ENCODE measurements around the gene TMEM52B. TPM values are rescaled to one million over a fixed set of nuclear protein-coding genes. Genes with fewer than 3 reads are reported as not detected.
"Not testable (repeated sequence)": the region's sequence is repeated elsewhere in the genome, so short reads cannot be mapped to it uniquely, and the experiment has no call there.

The TMEM52B gene
- total RNA-seq, 2 experiments from 2014 or later, result not detected

- H3K4me3 Mint-ChIP-seq, result no peak overlapping the region
- CTCF ChIA-PET, result interaction anchor here (1.0 to 1.3 kb wide), 3 partner anchors 22 to 39 kb away, joined by 4 to 8 read pairs (median 7); no protein-coding TSS in a partner anchor
- H3K36me3 Mint-ChIP-seq, result no peaks in the 10 kb centered on the region
- peaks cover 2% of the 10 kb centered on the region for H3K4me1 Mint-ChIP-seq (ENCODE audit: low read depth)
- H3K27me3 Mint-ChIP-seq, result peaks cover 13% of the 10 kb centered on the region
- POLR2A ChIA-PET, result no interaction called here
- no peak overlapping the region for H3K27ac Mint-ChIP-seq
- DNase-seq, result no peak
- intact Hi-C loops (cut with micrococcal nuclease), result loop anchor here (2.0 kb wide), 1 partner anchor 377 kb away; no protein-coding TSS in a partner anchor
- H3K9me3 Mint-ChIP-seq, result no peaks in the 10 kb centered on the region
These were observed 13.0 kb downstream of the TMEM52B start for GRCh38 chr12:10191865-10192264.

GRCh38 chr12:10194160-10194670 is 15.4 kb downstream of the TMEM52B start:
- Mint-ChIP-seq H3K9me3 (no peaks in the 10 kb centered on the region), H3K4me3 (no peak overlapping the region), H3K4me1 (ENCODE audit: low read depth) (peaks cover 2% of the 10 kb centered on the region), H3K27ac (no peak overlapping the region), H3K36me3 (no peaks in the 10 kb centered on the region), H3K27me3 (peaks cover 20% of the 10 kb centered on the region)
- no peak for DNase-seq
- intact Hi-C loops (cut with micrococcal nuclease), result no loop called here
- CTCF ChIA-PET, result interaction anchor here (0.9 to 4.7 kb wide), 2 partner anchors 41 to 259 kb away, joined by 3 to 20 read pairs; no protein-coding TSS in a partner anchor
- POLR2A ChIA-PET, result no interaction called here

GRCh38 chr12:10196210-10196609 is 17.4 kb downstream of the TMEM52B start:
- CTCF ChIA-PET, result interaction anchor here (4.7 kb wide), 1 partner anchor 43 kb away, joined by 20 read pairs; no protein-coding TSS in a partner anchor
- Mint-ChIP-seq H3K9me3 (no peaks in the 10 kb centered on the region), H3K36me3 (no peaks in the 10 kb centered on the region), H3K4me1 (ENCODE audit: low read depth) (peaks cover 2% of the 10 kb centered on the region), H3K27ac (no peak overlapping the region), H3K4me3 (no peak overlapping the region), H3K27me3 (peaks cover 19% of the 10 kb centered on the region)
- POLR2A ChIA-PET, result no interaction called here
- no peak for DNase-seq
- intact Hi-C loops (cut with micrococcal nuclease), result no loop called here

DNA sequence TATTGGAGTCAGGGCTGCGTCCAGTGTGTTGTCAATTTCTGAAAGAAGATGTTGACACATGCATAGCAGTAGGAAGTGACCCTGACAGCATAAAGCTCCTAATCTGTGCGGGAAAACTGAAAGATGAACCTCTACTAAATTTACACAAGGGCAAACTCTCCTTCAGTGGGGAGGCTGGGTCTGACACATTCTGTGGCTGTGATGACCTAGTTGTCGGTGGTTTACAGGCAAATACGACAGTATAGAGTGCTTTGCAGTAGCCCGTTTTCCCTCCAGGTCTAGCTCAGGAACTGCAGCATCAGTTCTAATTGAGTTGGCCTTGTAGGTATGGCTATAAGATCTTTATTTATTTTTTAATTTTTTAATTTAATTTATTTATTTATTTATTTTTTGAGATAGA is 19.0 kb downstream of the TMEM52B start:
- H3K4me3 Mint-ChIP-seq, result no peak overlapping the region
- DNase-seq, result no peak

DNA sequence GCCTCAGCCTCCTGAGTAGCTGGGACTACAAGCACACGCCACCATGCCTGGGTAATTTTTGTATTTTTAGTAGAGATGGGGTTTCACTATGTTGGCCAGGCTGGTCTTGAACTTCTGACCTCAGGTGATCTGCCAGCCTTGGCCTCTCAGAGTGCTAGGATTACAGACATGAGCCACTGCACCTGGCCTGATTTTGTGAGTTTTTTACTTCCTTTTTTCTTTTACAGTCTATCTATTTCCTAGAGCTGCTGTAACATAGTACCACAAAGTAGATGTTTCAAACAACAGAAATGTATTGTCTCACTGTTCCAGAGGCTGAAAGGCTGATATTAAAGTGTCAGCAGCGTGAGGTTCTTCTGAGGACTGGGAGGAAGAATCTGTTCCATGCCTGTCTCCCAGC is 25.7 kb downstream of the TMEM52B start:
- H3K36me3 Mint-ChIP-seq; DNase-seq; intact Hi-C loops (cut with micrococcal nuclease); CTCF ChIA-PET; H3K27ac Mint-ChIP-seq; H3K4me1 Mint-ChIP-seq (ENCODE audit: low read depth); POLR2A ChIA-PET; H3K27me3 Mint-ChIP-seq; H3K4me3 Mint-ChIP-seq; H3K9me3 Mint-ChIP-seq: not testable (repeated sequence)

More for the DNA sequence above, 19.0 kb downstream of the TMEM52B start:
- ChIA-PET CTCF (interaction anchor here (0.6 to 4.7 kb wide), 2 partner anchors 45 to 364 kb away, joined by 3 to 20 read pairs; no protein-coding TSS in a partner anchor), POLR2A (no interaction called here)
- H3K27ac Mint-ChIP-seq, result no peak overlapping the region
- intact Hi-C loops (cut with micrococcal nuclease), result no loop called here
- H3K36me3 Mint-ChIP-seq, result no peaks in the 10 kb centered on the region
- H3K9me3 Mint-ChIP-seq, result no peaks in the 10 kb centered on the region
- H3K27me3 Mint-ChIP-seq, result peaks cover 21% of the 10 kb centered on the region
- H3K4me1 Mint-ChIP-seq (ENCODE audit: low read depth), result peaks cover 2% of the 10 kb centered on the region

- intact Hi-C loops (cut with micrococcal nuclease), result no loop called here
- no peaks in the 10 kb centered on the region for H3K36me3 Mint-ChIP-seq
- peaks cover 6% of the 10 kb centered on the region for H3K27me3 Mint-ChIP-seq
- POLR2A ChIA-PET, result no interaction called here
- CTCF ChIA-PET, result no interaction called here
- H3K27ac Mint-ChIP-seq, result no peak overlapping the region
- DNase-seq, result no peak
- H3K4me1 Mint-ChIP-seq (ENCODE audit: low read depth), result no peaks in the 10 kb centered on the region
- no peaks in the 10 kb centered on the region for H3K9me3 Mint-ChIP-seq
- no peak overlapping the region for H3K4me3 Mint-ChIP-seq
These were observed 26.5 kb downstream of the TMEM52B start for GRCh38 chr12:10205220-10205807.

GRCh38 chr12:10207136-10207535 is 28.3 kb downstream of the TMEM52B start:
- Mint-ChIP-seq H3K27ac (no peak overlapping the region), H3K27me3 (peaks cover 2% of the 10 kb centered on the region), H3K4me3 (no peak overlapping the region), H3K4me1 (ENCODE audit: low read depth) (no peaks in the 10 kb centered on the region), H3K36me3 (no peaks in the 10 kb centered on the region), H3K9me3 (no peaks in the 10 kb centered on the region)
- no peak for DNase-seq
- intact Hi-C loops (cut with micrococcal nuclease), result no loop called here
- POLR2A ChIA-PET, result no interaction called here
- CTCF ChIA-PET, result no interaction called here

DNA sequence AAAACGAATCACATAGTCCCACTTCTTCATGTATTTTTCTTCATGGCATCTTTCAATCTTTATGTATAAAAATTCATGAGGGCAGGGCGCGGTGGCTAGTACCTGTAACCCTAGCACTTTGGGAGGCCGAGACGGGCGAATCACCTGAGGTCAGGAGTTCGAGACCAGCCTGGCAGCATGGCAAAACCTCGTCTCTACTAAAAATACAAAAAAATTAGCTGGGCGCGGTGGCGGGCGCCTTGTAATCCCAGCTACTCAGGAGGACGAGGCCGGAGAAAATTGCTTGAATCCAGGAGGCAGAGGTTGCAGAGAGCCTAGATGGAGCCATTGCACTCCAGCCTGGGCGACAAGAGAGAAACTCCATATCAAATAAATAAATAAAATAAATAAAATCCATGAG is 31.4 kb downstream of the TMEM52B start:
- H3K27me3 Mint-ChIP-seq, result no peaks in the 10 kb centered on the region
- ChIA-PET POLR2A (no interaction called here), CTCF (interaction anchor here (1.2 kb wide), 1 partner anchor 56 kb away, joined by 3 read pairs; no protein-coding TSS in a partner anchor)
- intact Hi-C loops (cut with micrococcal nuclease), result loop anchor here (5.0 to 10.0 kb wide), 3 partner anchors 265 to 1795 kb away; partner anchors contain the start of gene CLEC2B
- no peaks in the 10 kb centered on the region for H3K36me3 Mint-ChIP-seq
- H3K9me3 Mint-ChIP-seq, result no peaks in the 10 kb centered on the region
- peaks cover 17% of the 10 kb centered on the region for H3K4me1 Mint-ChIP-seq (ENCODE audit: low read depth)
- DNase-seq, result no peak
- H3K27ac Mint-ChIP-seq, result no peak overlapping the region
- no peak overlapping the region for H3K4me3 Mint-ChIP-seq

DNA sequence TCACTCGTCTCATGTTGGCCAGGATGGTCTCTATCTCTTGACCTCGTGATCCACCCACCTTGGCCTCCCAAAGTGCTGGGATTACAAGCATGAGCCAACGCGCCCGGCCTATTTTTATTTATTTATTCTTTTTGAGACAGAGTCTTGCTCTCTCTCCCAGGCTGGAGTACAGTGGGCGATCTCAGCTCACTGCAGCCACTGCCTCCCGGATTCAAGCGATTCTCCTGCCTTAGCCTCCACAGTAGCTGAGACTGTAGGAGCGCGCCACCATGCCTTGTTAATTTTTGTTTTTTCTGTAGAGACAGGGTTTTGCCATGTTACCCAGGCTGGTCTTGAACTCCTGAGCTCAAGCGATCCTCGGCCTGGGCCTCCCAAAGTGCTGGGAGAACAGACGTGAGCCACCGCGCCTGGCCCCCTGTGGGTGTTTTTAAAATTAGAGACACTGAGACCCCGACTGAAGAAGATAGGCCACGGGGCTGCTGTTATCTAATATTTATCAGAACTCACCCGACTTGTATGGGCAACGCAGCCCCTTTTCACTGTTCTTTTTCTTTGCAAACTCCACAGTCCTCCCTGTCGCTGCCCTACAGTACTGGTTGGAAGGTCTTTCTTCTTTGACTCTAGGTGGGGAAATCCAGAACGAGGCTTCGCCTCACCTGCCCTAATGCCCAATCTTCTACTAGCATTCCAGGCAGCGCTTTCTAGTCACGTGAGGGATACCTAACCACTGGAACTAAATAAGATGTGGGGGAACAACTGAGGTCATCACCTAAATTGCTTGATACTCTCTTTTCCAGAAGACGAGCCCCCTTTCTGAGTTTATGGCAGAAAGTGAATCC is 32.5 kb downstream of the TMEM52B start:
- intact Hi-C loops (cut with micrococcal nuclease), result loop anchor here (5.0 to 10.0 kb wide), 3 partner anchors 267 to 1793 kb away; partner anchors contain the start of gene CLEC2B
- Mint-ChIP-seq H3K4me1 (ENCODE audit: low read depth) (peaks cover 21% of the 10 kb centered on the region), H3K36me3 (no peaks in the 10 kb centered on the region), H3K4me3 (no peak overlapping the region), H3K9me3 (no peaks in the 10 kb centered on the region), H3K27ac (peak overlapping the region; percentile 78), H3K27me3 (no peaks in the 10 kb centered on the region)
- no peak for DNase-seq
- ChIA-PET CTCF (interaction anchor here (0.6 to 0.9 kb wide), 2 partner anchors 9 to 278 kb away, joined by 3 to 5 read pairs; no protein-coding TSS in a partner anchor), POLR2A (no interaction called here)

DNA sequence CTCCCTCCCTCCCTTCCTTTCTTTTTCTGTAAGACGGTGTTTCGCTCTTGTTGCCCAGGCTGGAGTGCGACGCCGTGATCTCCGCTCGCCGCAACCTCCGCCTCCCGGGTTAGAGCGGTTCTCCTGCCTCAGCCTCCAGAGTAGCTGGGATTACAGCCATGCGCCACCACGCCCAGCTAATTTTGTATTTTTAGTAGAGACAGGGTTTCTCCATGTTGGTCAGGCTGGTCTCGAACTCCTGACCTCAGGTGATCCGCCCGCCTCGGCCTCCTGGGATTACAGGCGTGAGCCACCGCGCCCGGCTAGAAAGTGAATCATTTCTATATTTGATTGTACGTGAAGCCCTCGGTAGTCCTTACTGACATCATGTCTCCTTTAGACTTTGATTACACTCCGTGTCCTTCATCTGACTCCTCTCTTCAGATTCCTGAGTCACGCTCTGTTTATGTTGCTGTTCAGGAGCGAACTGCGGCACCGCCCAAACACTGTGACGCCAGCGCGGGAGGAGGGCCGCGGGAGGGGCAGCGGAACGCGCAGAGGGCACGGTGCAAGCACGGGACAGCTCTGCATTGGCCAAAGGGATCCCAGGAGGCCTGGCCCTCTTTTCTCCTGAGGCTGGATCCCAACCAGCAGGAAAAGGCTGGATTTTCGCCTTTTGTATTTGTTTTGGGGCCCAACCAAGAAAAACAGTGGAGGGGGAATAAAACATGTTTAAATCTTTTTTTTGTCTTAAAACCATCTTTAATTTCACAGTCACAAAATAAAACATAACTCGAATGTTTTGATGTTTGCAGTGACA is 33.3 kb downstream of the TMEM52B start:
- Mint-ChIP-seq H3K4me1 (ENCODE audit: low read depth) (peaks cover 21% of the 10 kb centered on the region), H3K27me3 (no peaks in the 10 kb centered on the region), H3K4me3 (peak overlapping the region; percentile 89), H3K9me3 (no peaks in the 10 kb centered on the region), H3K27ac (peak overlapping the region; percentile 78), H3K36me3 (no peaks in the 10 kb centered on the region)
- intact Hi-C loops (cut with micrococcal nuclease), result loop anchor here (1.0 to 10.0 kb wide), 8 partner anchors 59 to 1793 kb away; partner anchors contain the start of genes CLEC2B, MAGOHB and YBX3
- ChIA-PET POLR2A (interaction anchor here (1.0 to 1.2 kb wide), 3 partner anchors 199 to 451 kb away, joined by 3 to 4 read pairs (median 3); partner anchors contain the start of genes CD69 and MAGOHB), CTCF (interaction anchor here (0.9 kb wide), 1 partner anchor 10 kb away, joined by 5 read pairs; no protein-coding TSS in a partner anchor)
- DNase-seq, result peak; percentile 94

GRCh38 chr12:10212739-10213131 is 33.9 kb downstream of the TMEM52B start, which contains the start of gene GABARAPL1:
TSS of gene GABARAPL1 (plus strand) at chr12:10212877. CDS start at chr12:10213130, 253 bp downstream.
- Mint-ChIP-seq H3K27me3 (no peaks in the 10 kb centered on the region), H3K27ac (peak within 1 kb of the TSS; percentile 78), H3K4me3 (peak within 1 kb of the TSS; percentile 89), H3K36me3 (no peaks in the 10 kb centered on the region), H3K9me3 (no peaks in the 10 kb centered on the region), H3K4me1 (ENCODE audit: low read depth) (peaks cover 21% of the 10 kb centered on the region)
- CTCF ChIA-PET, result interaction anchor here (0.7 to 1.4 kb wide), 2 partner anchors 60 to 470 kb away, joined by 3 to 4 read pairs; no protein-coding TSS in a partner anchor
- intact Hi-C loops (cut with micrococcal nuclease), result loop anchor here (1.0 to 10.0 kb wide), 11 partner anchors 60 to 1792 kb away; partner anchors contain the start of genes CLEC2B, MAGOHB, SMIM10L1 and YBX3
- DNase-seq, result peak; percentile 81
- POLR2A ChIA-PET, result interaction anchor here (1.0 to 1.2 kb wide), 3 partner anchors 199 to 452 kb away, joined by 3 to 4 read pairs (median 3); partner anchors contain the start of genes CD69 and MAGOHB

All from activated CD4-positive, alpha-beta memory T cell treated with anti-CD3 and anti-CD28 coated beads for 36 hours (primary cell).